HepG2 (cell line): ENCODE data around the gene CCDC117. TPM values are rescaled to one million over a fixed set of nuclear protein-coding genes. Genes with fewer than 3 reads are reported as not detected.

Source experiments
- CREM ChIP-seq, 2 experiments: sonication (generic) in 1 of 2; formaldehyde crosslinking in 1 of 2; IDR thresholded peaks; 2 replicates each; pipeline versions ENCODE4 v1.4.0 to v1.6.1; 2016 to 2020; ENCODE audit warnings: antibody characterized with exemption in 1 of 2, mild to moderate bottlenecking in 1 of 2, missing genetic modification reagents in 1 of 2
- ELF4 ChIP-seq: sonication (generic); formaldehyde crosslinking; IDR thresholded peaks from 2 replicates; pipeline ENCODE4 v1.5.0; 2020; ENCODE audit warnings: missing genetic modification reagents, mild to moderate bottlenecking, moderate library complexity, borderline replicate concordance
- EP300 ChIP-seq, 3 experiments: sonication (generic) in 1 of 3; formaldehyde crosslinking in 1 of 3; IDR thresholded peaks; 2 replicates each; pipeline versions ENCODE4 v1.5.1 to v1.6.1; 2011 to 2020; ENCODE audit warnings: low read depth in 2 of 3, low read length in 2 of 3, borderline replicate concordance in 1 of 3, improper control_type of control experiment in 1 of 3, mild to moderate bottlenecking in 1 of 3, missing genetic modification reagents in 1 of 3, moderate library complexity in 1 of 3
- FOXA1 ChIP-seq, 2 experiments: fragments of 450-650 bp in 1 of 2; sonication (generic) in 1 of 2; formaldehyde crosslinking in 1 of 2; IDR thresholded peaks; 2 replicates each; pipeline versions ENCODE4 v1.4.0 to v1.6.1; 2016 to 2020; ENCODE audit warnings: missing genetic modification reagents in 1 of 2
- IRX3 ChIP-seq: sonication (generic); formaldehyde crosslinking; IDR thresholded peaks from 2 replicates; pipeline ENCODE4 v1.8.1; 2023; ENCODE audit warnings: mild to moderate bottlenecking, low read depth, missing genetic modification reagents, borderline replicate concordance
- MIXL1 ChIP-seq: IDR thresholded peaks from 2 replicates; pipeline ENCODE4 v1.6.1; 2016
- NCOA2 ChIP-seq: sonication (generic); formaldehyde crosslinking; IDR thresholded peaks from 2 replicates; pipeline ENCODE4 v1.8.0; 2022; ENCODE audit warnings: inconsistent platforms
- NFIC ChIP-seq: IDR thresholded peaks from 2 replicates; pipeline ENCODE4 v1.6.1; 2012; ENCODE audit warnings: mild to moderate bottlenecking, low read length, inconsistent platforms
- PLRG1 ChIP-seq: fragments of 450-650 bp; conservative IDR thresholded peaks from 2 replicates; pipeline ENCODE4 v1.6.1; 2016
- POLR2AphosphoS2 ChIP-seq: IDR thresholded peaks from 2 replicates; pipeline ENCODE4 v1.6.1; 2011; ENCODE audit warnings: low read depth, low read length, improper control_type of control experiment
- WIZ ChIP-seq: sonication (generic); formaldehyde crosslinking; IDR thresholded peaks from 2 replicates; pipeline ENCODE4 v1.5.1; 2020; ENCODE audit warnings: mild to moderate bottlenecking, missing genetic modification reagents
- ZNF143 ChIP-seq: sonication (generic); formaldehyde crosslinking; IDR thresholded peaks from 2 replicates; pipeline ENCODE4 v1.4.0; 2020; ENCODE audit warnings: missing genetic modification reagents
- ZNF160 ChIP-seq: sonication (generic); formaldehyde crosslinking; IDR thresholded peaks from 2 replicates; pipeline ENCODE4 v1.8.0; 2022; ENCODE audit warnings: mild to moderate bottlenecking, inconsistent platforms, missing genetic modification reagents
- ZNF260 ChIP-seq: sonication (generic); formaldehyde crosslinking; IDR thresholded peaks from 2 replicates; pipeline ENCODE4 v1.4.0; 2020; ENCODE audit warnings: missing genetic modification reagents, low read depth, mild to moderate bottlenecking, borderline replicate concordance
- ZNF441 ChIP-seq: sonication (generic); formaldehyde crosslinking; IDR thresholded peaks from 2 replicates; pipeline ENCODE4 v1.7.0; 2021; ENCODE audit warnings: missing genetic modification reagents, borderline replicate concordance
- ZNF660 ChIP-seq: sonication (generic); formaldehyde crosslinking; IDR thresholded peaks from 2 replicates; pipeline ENCODE4 v1.5.1; 2020; ENCODE audit warnings: mild to moderate bottlenecking, low read depth, missing genetic modification reagents, borderline replicate concordance
- polyA plus RNA-seq, 8 experiments: library from polyadenylated mRNA; depleted of rRNA in 3 of 8; stranded (reverse) in 7 of 8; unstranded in 1 of 8; fragments of >200 nt; fragmentation: Illumina TruSeq in 4 of 8; extraction: Trizol in 4 of 8; gene quantifications; 2 replicates each; pipeline versions ENCODE4 v1.2.1 to v1.2.3, GENCODE V29; 2011 to 2016; ENCODE audit warnings: low read depth in 4 of 8, missing spikeins in 1 of 8, mixed read lengths in 1 of 8; ENCODE audit not compliant: insufficient read depth in 1 of 8
- total RNA-seq, 5 experiments: library from RNA; depleted of rRNA; stranded (reverse); fragments of >200 nt; fragmentation: Illumina TruSeq; extraction: Trizol; gene quantifications; 2 replicates each; pipeline ENCODE4 v1.2.3, GENCODE V29; 2016; ENCODE audit warnings: low read depth in 1 of 5
- TF ChIP-seq, protein P1 (sequence below): IDR thresholded peaks from 2 replicates; pipeline ENCODE4 v1.6.1; 2016
- TF ChIP-seq, protein P2 (sequence below): sonication (generic); formaldehyde crosslinking; IDR thresholded peaks from 2 replicates; pipeline ENCODE4 v1.4.0; 2020; ENCODE audit warnings: missing genetic modification reagents, borderline replicate concordance
- TF ChIP-seq, protein P3 (sequence below): sonication (generic); formaldehyde crosslinking; IDR thresholded peaks from 2 replicates; pipeline ENCODE4 v1.5.1; 2020; ENCODE audit warnings: missing genetic modification reagents, mild to moderate bottlenecking, borderline replicate concordance
- TF ChIP-seq, protein P4 (sequence below): sonication (generic); formaldehyde crosslinking; IDR thresholded peaks from 2 replicates; pipeline ENCODE4 v1.4.0; 2020; ENCODE audit warnings: mild to moderate bottlenecking, missing genetic modification reagents
- TF ChIP-seq, protein P5 (sequence below): sonication (generic); formaldehyde crosslinking; IDR thresholded peaks from 2 replicates; pipeline ENCODE4 v1.5.1; 2020; ENCODE audit warnings: missing genetic modification reagents, mild to moderate bottlenecking, borderline replicate concordance

CCDC117 gene
- total and polyA plus RNA-seq, 2 of the 13 experiments (the other 11 are each of a cell fraction or from before 2014, with no cell fraction given): 12.6 to 34.2 TPM

DNA sequence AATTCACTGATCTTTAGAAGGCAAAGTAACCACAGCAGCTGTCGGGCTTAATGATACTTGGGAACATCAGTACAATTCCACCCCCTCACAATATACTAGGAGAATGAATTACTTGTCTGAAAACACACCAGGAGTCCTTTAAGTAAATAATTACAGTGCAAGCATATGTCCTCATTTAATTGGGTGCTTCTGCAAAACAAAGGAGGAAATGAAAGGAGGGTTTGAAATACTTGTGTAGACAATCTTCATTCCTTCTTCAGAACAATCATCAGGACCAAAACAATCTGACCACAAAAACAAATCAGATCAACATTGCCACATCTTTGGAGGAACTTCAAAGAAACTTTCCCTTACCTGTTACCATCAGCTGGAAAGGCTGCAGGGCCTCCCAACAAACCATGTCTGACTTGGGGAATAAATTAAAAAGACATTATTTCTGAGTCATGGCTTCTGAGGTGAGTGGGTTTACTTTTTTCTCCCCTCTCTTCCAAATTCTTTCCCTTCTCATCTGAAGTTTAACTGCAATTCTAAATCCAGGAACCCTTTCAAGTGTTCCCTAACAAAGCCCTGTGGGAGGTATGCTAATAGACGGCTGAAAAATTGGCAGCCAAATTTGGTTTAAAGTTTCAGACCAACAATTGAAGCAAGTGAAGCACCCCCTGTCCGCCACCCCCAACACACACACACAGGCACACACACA is 12.5 kb upstream of the CCDC117 start (continued):
- TF ChIP-seq FOXA1 (IDR thresholded peaks at IDR 0.05) (peak; percentile 58; the same call in 1 of the 2 replicates), FOXA1 (CRISPR knock-in tag; IDR thresholded peaks at IDR 0.05) (peak; percentile 75), ZNF143 (CRISPR knock-in tag) (no peak), ZNF660 (CRISPR knock-in tag) (no peak), CREM (IDR thresholded peaks at IDR 0.05) (peak; percentile 79), CREM (CRISPR knock-in tag; IDR thresholded peaks at IDR 0.05) (no peak), ELF4 (no peak), ZNF160 (CRISPR knock-in tag) (no peak), WIZ (no peak), EP300 (IDR thresholded peaks at IDR 0.05; ENCODE audit: low read depth in 2 of 2, low read length in 2 of 2) (peak in 1 of 2 experiments; percentile 87; a peak in 2 of 4 replicates), EP300 (CRISPR knock-in tag; IDR thresholded peaks at IDR 0.05; ENCODE audit: borderline replicate concordance) (peak; percentile 87), MIXL1 (CRISPR knock-in tag) (0 out of 2 replicates have a peak, but pooled peaks have one; percentile 26), IRX3 (CRISPR knock-in tag) (no peak), NFIC (peak; percentile 86; the same call in 1 of the 2 replicates), NCOA2 (peak; percentile 91), POLR2AphosphoS2 (no peak), ZNF260 (CRISPR knock-in tag) (no peak), ZNF441 (CRISPR knock-in tag) (no peak), PLRG1 (no peak)
- TF ChIP-seq, protein P1, sequence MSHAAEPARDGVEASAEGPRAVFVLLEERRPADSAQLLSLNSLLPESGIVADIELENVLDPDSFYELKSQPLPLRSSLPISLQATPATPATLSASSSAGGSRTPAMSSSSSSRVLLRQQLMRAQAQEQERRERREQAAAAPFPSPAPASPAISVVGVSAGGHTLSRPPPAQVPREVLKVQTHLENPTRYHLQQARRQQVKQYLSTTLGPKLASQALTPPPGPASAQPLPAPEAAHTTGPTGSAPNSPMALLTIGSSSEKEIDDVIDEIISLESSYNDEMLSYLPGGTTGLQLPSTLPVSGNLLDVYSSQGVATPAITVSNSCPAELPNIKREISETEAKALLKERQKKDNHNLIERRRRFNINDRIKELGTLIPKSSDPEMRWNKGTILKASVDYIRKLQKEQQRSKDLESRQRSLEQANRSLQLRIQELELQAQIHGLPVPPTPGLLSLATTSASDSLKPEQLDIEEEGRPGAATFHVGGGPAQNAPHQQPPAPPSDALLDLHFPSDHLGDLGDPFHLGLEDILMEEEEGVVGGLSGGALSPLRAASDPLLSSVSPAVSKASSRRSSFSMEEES (CRISPR knock-in tag): no peak
- TF ChIP-seq, protein P2, sequence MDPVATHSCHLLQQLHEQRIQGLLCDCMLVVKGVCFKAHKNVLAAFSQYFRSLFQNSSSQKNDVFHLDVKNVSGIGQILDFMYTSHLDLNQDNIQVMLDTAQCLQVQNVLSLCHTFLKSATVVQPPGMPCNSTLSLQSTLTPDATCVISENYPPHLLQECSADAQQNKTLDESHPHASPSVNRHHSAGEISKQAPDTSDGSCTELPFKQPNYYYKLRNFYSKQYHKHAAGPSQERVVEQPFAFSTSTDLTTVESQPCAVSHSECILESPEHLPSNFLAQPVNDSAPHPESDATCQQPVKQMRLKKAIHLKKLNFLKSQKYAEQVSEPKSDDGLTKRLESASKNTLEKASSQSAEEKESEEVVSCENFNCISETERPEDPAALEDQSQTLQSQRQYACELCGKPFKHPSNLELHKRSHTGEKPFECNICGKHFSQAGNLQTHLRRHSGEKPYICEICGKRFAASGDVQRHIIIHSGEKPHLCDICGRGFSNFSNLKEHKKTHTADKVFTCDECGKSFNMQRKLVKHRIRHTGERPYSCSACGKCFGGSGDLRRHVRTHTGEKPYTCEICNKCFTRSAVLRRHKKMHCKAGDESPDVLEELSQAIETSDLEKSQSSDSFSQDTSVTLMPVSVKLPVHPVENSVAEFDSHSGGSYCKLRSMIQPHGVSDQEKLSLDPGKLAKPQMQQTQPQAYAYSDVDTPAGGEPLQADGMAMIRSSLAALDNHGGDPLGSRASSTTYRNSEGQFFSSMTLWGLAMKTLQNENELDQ (CRISPR knock-in tag): no peak
- TF ChIP-seq, protein P3, sequence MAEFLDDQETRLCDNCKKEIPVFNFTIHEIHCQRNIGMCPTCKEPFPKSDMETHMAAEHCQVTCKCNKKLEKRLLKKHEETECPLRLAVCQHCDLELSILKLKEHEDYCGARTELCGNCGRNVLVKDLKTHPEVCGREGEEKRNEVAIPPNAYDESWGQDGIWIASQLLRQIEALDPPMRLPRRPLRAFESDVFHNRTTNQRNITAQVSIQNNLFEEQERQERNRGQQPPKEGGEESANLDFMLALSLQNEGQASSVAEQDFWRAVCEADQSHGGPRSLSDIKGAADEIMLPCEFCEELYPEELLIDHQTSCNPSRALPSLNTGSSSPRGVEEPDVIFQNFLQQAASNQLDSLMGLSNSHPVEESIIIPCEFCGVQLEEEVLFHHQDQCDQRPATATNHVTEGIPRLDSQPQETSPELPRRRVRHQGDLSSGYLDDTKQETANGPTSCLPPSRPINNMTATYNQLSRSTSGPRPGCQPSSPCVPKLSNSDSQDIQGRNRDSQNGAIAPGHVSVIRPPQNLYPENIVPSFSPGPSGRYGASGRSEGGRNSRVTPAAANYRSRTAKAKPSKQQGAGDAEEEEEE (CRISPR knock-in tag): no peak
- TF ChIP-seq, protein P4, sequence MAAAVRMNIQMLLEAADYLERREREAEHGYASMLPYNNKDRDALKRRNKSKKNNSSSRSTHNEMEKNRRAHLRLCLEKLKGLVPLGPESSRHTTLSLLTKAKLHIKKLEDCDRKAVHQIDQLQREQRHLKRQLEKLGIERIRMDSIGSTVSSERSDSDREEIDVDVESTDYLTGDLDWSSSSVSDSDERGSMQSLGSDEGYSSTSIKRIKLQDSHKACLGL: no peak
- TF ChIP-seq, protein P5, sequence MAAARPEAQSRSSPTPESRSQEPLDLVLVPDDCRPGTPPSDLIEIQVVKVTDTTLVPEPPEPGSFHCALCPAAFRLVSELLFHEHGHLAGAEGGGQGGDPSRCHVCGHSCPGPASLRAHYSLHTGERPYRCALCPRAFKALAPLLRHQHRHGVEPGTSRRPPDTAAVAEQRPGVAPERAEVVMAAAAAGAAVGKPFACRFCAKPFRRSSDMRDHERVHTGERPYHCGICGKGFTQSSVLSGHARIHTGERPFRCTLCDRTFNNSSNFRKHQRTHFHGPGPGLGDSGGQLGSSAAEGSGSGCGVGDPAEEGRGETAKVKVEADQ (CRISPR knock-in tag): no peak
